Measurements from ENCODE around the gene CFAP46. TPM values are rescaled to one million over a fixed set of nuclear protein-coding genes. Genes with fewer than 3 reads are reported as not detected.
"Not testable (repeated sequence)": the region's sequence is repeated elsewhere in the genome, so short reads cannot be mapped to it uniquely, and the experiment has no call there.

The CFAP46 gene
- total RNA-seq, 6 donors from 2014 or later, result 0.60 to 28.3 (median 8.0) TPM

GRCh38 chr10:132774181-132774901 lies 168.0 kb downstream of the CFAP46 start:
- WGBS, 2 donors, result 81 to 90% methylated on average over 21 to 27 of the region's 29 CpGs
- ATAC-seq (ENCODE audit: low FRiP score in 2 of 2) (no peak), DNase-seq (peak in 1 of 2 donors; percentile 44)
- no peak overlapping the region for H3K27ac ChIP-seq
- H3K27me3 ChIP-seq, result no peaks in the 10 kb centered on the region
- H3K4me3 ChIP-seq, result no peak overlapping the region
- no peaks in the 10 kb centered on the region for H3K4me1 ChIP-seq
- TF ChIP-seq CTCF (IDR thresholded peaks at IDR 0.05) (no peak), POLR2AphosphoS5 (IDR thresholded peaks at IDR 0.05) (no peak), POLR2A (IDR thresholded peaks at IDR 0.05) (no peak), EP300 (IDR thresholded peaks at IDR 0.05) (no peak)
- no peaks in the 10 kb centered on the region for H3K9me3 ChIP-seq
- H3K36me3 ChIP-seq, result peaks cover 0 to 55% (median 21%) of the 10 kb centered on the region in 4 donors

GRCh38 chr10:132772816-132773215 lies 169.6 kb downstream of the CFAP46 start:
- peak in 1 of 2 donors; percentile 78 for DNase-seq
- not testable (repeated sequence) for H3K4me1 ChIP-seq; H3K27ac ChIP-seq; H3K4me3 ChIP-seq; ATAC-seq (ENCODE audit: low FRiP score in 2 of 2); H3K9me3 ChIP-seq; H3K27me3 ChIP-seq
- WGBS, 2 donors, result 96 to 99% methylated on average over 9 to 16 of the region's 25 CpGs
- H3K36me3 ChIP-seq, result peaks cover 0 to 55% (median 26%) of the 10 kb centered on the region in 4 donors

- no peak for TF ChIP-seq POLR2A (IDR thresholded peaks at IDR 0.05)
- TF ChIP-seq EP300 (IDR thresholded peaks at IDR 0.05), result no peak
- TF ChIP-seq POLR2AphosphoS5 (IDR thresholded peaks at IDR 0.05), result no peak
- no peak for TF ChIP-seq CTCF (IDR thresholded peaks at IDR 0.05)
- no peak for ATAC-seq (ENCODE audit: low FRiP score in 2 of 2)
- WGBS, 2 donors, result 94 to 96% methylated on average over 29 to 44 of the region's 45 CpGs
Observed at GRCh38 chr10:132770061-132771021, 172.0 kb downstream of the CFAP46 start.

GRCh38 chr10:132768346-132769248 lies 173.8 kb downstream of the CFAP46 start:
- 97 to 98% methylated on average over 29 to 41 of the region's 41 CpGs for WGBS, 2 donors
- Histone ChIP-seq H3K27me3 (no peaks in the 10 kb centered on the region), H3K9me3 (no peaks in the 10 kb centered on the region), H3K4me3 (no peak overlapping the region), H3K4me1 (no peaks in the 10 kb centered on the region), H3K36me3 (peaks cover 0 to 46% (median 25%) of the 10 kb centered on the region in 4 donors), H3K27ac (no peak overlapping the region)
- DNase-seq, result peak in 1 of 2 donors; percentile 61
- TF ChIP-seq EP300 (IDR thresholded peaks at IDR 0.05), result no peak
- TF ChIP-seq CTCF (IDR thresholded peaks at IDR 0.05), result no peak
- no peak for TF ChIP-seq POLR2AphosphoS5 (IDR thresholded peaks at IDR 0.05)
- TF ChIP-seq POLR2A (IDR thresholded peaks at IDR 0.05), result no peak
- ATAC-seq (ENCODE audit: low FRiP score in 2 of 2), result no peak

More at GRCh38 chr10:132770061-132771021, 172.0 kb downstream of the CFAP46 start:
- Histone ChIP-seq H3K4me3 (no peak overlapping the region), H3K36me3 (peaks cover 0 to 48% (median 27%) of the 10 kb centered on the region in 4 donors), H3K27ac (no peak overlapping the region), H3K9me3 (no peaks in the 10 kb centered on the region), H3K4me1 (no peaks in the 10 kb centered on the region), H3K27me3 (no peaks in the 10 kb centered on the region)
- peak in 1 of 2 donors; percentile 70 for DNase-seq

Measured in upper lobe of left lung (tissue), 6 donors.